IgD-negative memory B cell (primary cell): ENCODE measurements around the gene DCAF10. TPM values are rescaled to one million over a fixed set of nuclear protein-coding genes. Genes with fewer than 3 reads are reported as not detected.
"Not testable (repeated sequence)": the region's sequence is repeated elsewhere in the genome, so short reads cannot be mapped to it uniquely, and the experiment has no call there.

Experiments used
- H3K27ac Mint-ChIP-seq, 3 donors: one replicate each; pipeline ENCODE4 v1.8.0; 2020 to 2022; ENCODE audit warnings: mild to moderate bottlenecking in 3 of 3, mixed read lengths in 3 of 3, moderate library complexity in 1 of 3
- H3K27me3 Mint-ChIP-seq: one replicate; pipeline ENCODE4 v1.8.0; 2021; ENCODE audit warnings: mixed read lengths
- H3K36me3 Mint-ChIP-seq: one replicate; pipeline ENCODE4 v1.8.0; 2020; ENCODE audit warnings: mild to moderate bottlenecking, mixed read lengths
- H3K4me1 Mint-ChIP-seq, 3 donors: one replicate each; pipeline ENCODE4 v1.8.0; 2020 to 2022; ENCODE audit warnings: mixed read lengths in 3 of 3, mild to moderate bottlenecking in 1 of 3
- H3K4me3 Mint-ChIP-seq, 4 donors: one replicate each; pipeline ENCODE4 v1.8.0; 2020 to 2022; ENCODE audit warnings: mild to moderate bottlenecking in 4 of 4, mixed read lengths in 4 of 4, moderate library complexity in 3 of 4
- H3K9me3 Mint-ChIP-seq, 3 donors: one replicate each; pipeline ENCODE4 v1.8.0; 2020 to 2021; ENCODE audit warnings: mixed read lengths in 3 of 3, mild to moderate bottlenecking in 1 of 3
- polyA plus RNA-seq: library from polyadenylated mRNA; unstranded; fragments of 300-500 nt; fragmentation: Illumina TruSeq; gene quantifications from one replicate; pipeline ENCODE4 v1.2.3, GENCODE V29; 2021

DCAF10 gene
- polyA plus RNA-seq, 1 donor from 2014 or later, result 29.3 TPM

- Mint-ChIP-seq H3K4me1 (peaks cover 2 to 22% (median 18%) of the 10 kb centered on the region in 3 donors), H3K36me3 (no peaks in the 10 kb centered on the region), H3K9me3 (no peaks in the 10 kb centered on the region), H3K27me3 (no peaks in the 10 kb centered on the region), H3K4me3 (peak overlapping the region in 1 of 4 donors; percentile 98), H3K27ac (peak overlapping the region in 2 of 3 donors; percentile 96 to 99)
Measured at GRCh38 chr9:37905131-37905505, 104.5 kb downstream of the DCAF10 start.

- Mint-ChIP-seq H3K4me3 (peak overlapping the region in 2 of 4 donors; percentile 67 to 98), H3K27me3 (no peaks in the 10 kb centered on the region), H3K27ac (peak overlapping the region in 2 of 3 donors; percentile 81 to 99), H3K4me1 (peaks cover 2 to 22% (median 18%) of the 10 kb centered on the region in 3 donors), H3K9me3 (no peaks in the 10 kb centered on the region), H3K36me3 (no peaks in the 10 kb centered on the region)
Measured at GRCh38 chr9:37905776-37906175, 105.2 kb downstream of the DCAF10 start.

- Mint-ChIP-seq H3K9me3 (no peaks in the 10 kb centered on the region), H3K27ac (peak overlapping the region in 1 of 3 donors; percentile 99), H3K27me3 (no peaks in the 10 kb centered on the region), H3K4me1 (peaks cover 2 to 22% (median 18%) of the 10 kb centered on the region in 3 donors), H3K36me3 (no peaks in the 10 kb centered on the region), H3K4me3 (peak overlapping the region in 2 of 4 donors; percentile 9 to 73)
Measured at GRCh38 chr9:37906312-37907239, 106.0 kb downstream of the DCAF10 start.

- Mint-ChIP-seq H3K27me3 (no peaks in the 10 kb centered on the region), H3K4me1 (peaks cover 0 to 10% (median 6%) of the 10 kb centered on the region in 3 donors), H3K4me3 (no peak overlapping the region), H3K27ac (no peak overlapping the region), H3K36me3 (no peaks in the 10 kb centered on the region), H3K9me3 (no peaks in the 10 kb centered on the region)
Measured at GRCh38 chr9:37908283-37908682, 107.7 kb downstream of the DCAF10 start.

- Mint-ChIP-seq H3K27ac (no peak overlapping the region), H3K27me3 (no peaks in the 10 kb centered on the region), H3K4me1 (peaks cover 2 to 10% (median 9%) of the 10 kb centered on the region in 3 donors), H3K36me3 (no peaks in the 10 kb centered on the region), H3K9me3 (no peaks in the 10 kb centered on the region), H3K4me3 (no peak overlapping the region)
Measured at GRCh38 chr9:37908698-37909186, 108.1 kb downstream of the DCAF10 start.

- peaks cover 2 to 8% (median 7%) of the 10 kb centered on the region in 3 donors for H3K4me1 Mint-ChIP-seq
- H3K27ac Mint-ChIP-seq, result no peak overlapping the region
- H3K27me3 Mint-ChIP-seq, result no peaks in the 10 kb centered on the region
- no peak overlapping the region for H3K4me3 Mint-ChIP-seq
- no peaks in the 10 kb centered on the region for H3K36me3 Mint-ChIP-seq
- no peaks in the 10 kb centered on the region for H3K9me3 Mint-ChIP-seq
Measured at GRCh38 chr9:37909326-37909725, 108.7 kb downstream of the DCAF10 start.

GRCh38 chr9:37909836-37910235 is 109.2 kb downstream of the DCAF10 start:
- not testable (repeated sequence) for H3K9me3 Mint-ChIP-seq, H3K36me3 Mint-ChIP-seq, H3K27me3 Mint-ChIP-seq, H3K27ac Mint-ChIP-seq, H3K4me3 Mint-ChIP-seq, H3K4me1 Mint-ChIP-seq

- no peaks in the 10 kb centered on the region for H3K27me3 Mint-ChIP-seq
- peaks cover 2 to 3% (median 3%) of the 10 kb centered on the region in 3 donors for H3K4me1 Mint-ChIP-seq
- H3K36me3 Mint-ChIP-seq, result no peaks in the 10 kb centered on the region
- H3K4me3 Mint-ChIP-seq, result no peak overlapping the region
- H3K27ac Mint-ChIP-seq, result no peak overlapping the region
- H3K9me3 Mint-ChIP-seq, result no peaks in the 10 kb centered on the region
Measured at GRCh38 chr9:37910271-37910670, 109.7 kb downstream of the DCAF10 start.

- Mint-ChIP-seq H3K27me3 (no peaks in the 10 kb centered on the region), H3K9me3 (no peaks in the 10 kb centered on the region), H3K36me3 (no peaks in the 10 kb centered on the region), H3K4me1 (peaks cover 1 to 3% (median 2%) of the 10 kb centered on the region in 3 donors), H3K27ac (no peak overlapping the region), H3K4me3 (no peak overlapping the region)
Measured at GRCh38 chr9:37911271-37911681, 110.7 kb downstream of the DCAF10 start.

- H3K9me3 Mint-ChIP-seq, result no peaks in the 10 kb centered on the region
- H3K36me3 Mint-ChIP-seq, result no peaks in the 10 kb centered on the region
- no peak overlapping the region for H3K4me3 Mint-ChIP-seq
- H3K27me3 Mint-ChIP-seq, result no peaks in the 10 kb centered on the region
- H3K4me1 Mint-ChIP-seq, result peaks cover 0 to 3% (median 2%) of the 10 kb centered on the region in 3 donors
- peak overlapping the region in 1 of 3 donors; percentile 6 for H3K27ac Mint-ChIP-seq
Measured at GRCh38 chr9:37913480-37914153, 113.0 kb downstream of the DCAF10 start.

GRCh38 chr9:37914154-37914551 is 113.6 kb downstream of the DCAF10 start:
- Mint-ChIP-seq H3K27me3 (no peaks in the 10 kb centered on the region), H3K9me3 (no peaks in the 10 kb centered on the region), H3K4me3 (no peak overlapping the region), H3K27ac (no peak overlapping the region), H3K4me1 (peaks cover 0 to 3% (median 2%) of the 10 kb centered on the region in 3 donors), H3K36me3 (no peaks in the 10 kb centered on the region)

- H3K4me3 Mint-ChIP-seq, result no peak overlapping the region
- H3K27me3 Mint-ChIP-seq, result no peaks in the 10 kb centered on the region
- peaks cover 0 to 3% (median 2%) of the 10 kb centered on the region in 3 donors for H3K4me1 Mint-ChIP-seq
- H3K9me3 Mint-ChIP-seq, result no peaks in the 10 kb centered on the region
- H3K27ac Mint-ChIP-seq, result no peak overlapping the region
- no peaks in the 10 kb centered on the region for H3K36me3 Mint-ChIP-seq
Measured at GRCh38 chr9:37914701-37915358, 114.2 kb downstream of the DCAF10 start.

GRCh38 chr9:37915911-37916470 is 115.4 kb downstream of the DCAF10 start:
- Mint-ChIP-seq H3K9me3 (no peaks in the 10 kb centered on the region), H3K27me3 (no peaks in the 10 kb centered on the region), H3K4me3 (no peak overlapping the region), H3K36me3 (no peaks in the 10 kb centered on the region), H3K4me1 (peaks cover 0 to 3% (median 2%) of the 10 kb centered on the region in 3 donors), H3K27ac (no peak overlapping the region)

GRCh38 chr9:37916471-37917312 is 116.1 kb downstream of the DCAF10 start:
- H3K4me3 Mint-ChIP-seq, result no peak overlapping the region
- peaks cover 2% of the 10 kb centered on the region for H3K27me3 Mint-ChIP-seq
- H3K36me3 Mint-ChIP-seq, result no peaks in the 10 kb centered on the region
- H3K4me1 Mint-ChIP-seq, result peaks cover 0 to 3% (median 2%) of the 10 kb centered on the region in 3 donors
- no peaks in the 10 kb centered on the region for H3K9me3 Mint-ChIP-seq
- no peak overlapping the region for H3K27ac Mint-ChIP-seq
